Stimulated activated CD8-positive, alpha-beta memory T cell treated with anti-CD3 and anti-CD28 coated beads, Interleukin-7, amount 100 ng/mL, for 24 hours (primary cell): ENCODE data around the gene TM7SF3.
"Not testable (repeated sequence)": the region's sequence is repeated elsewhere in the genome, so short reads cannot be mapped to it uniquely, and the experiment has no call there.

Experiments
- DNase-seq: peaks from one replicate; pipeline ENCODE4 v3.0.0-alpha.2; 2020; ENCODE audit warnings: low read depth

The TM7SF3 gene

GRCh38 chr12:26978801-26979200 is 35.4 kb downstream of the TM7SF3 start:
- DNase-seq: no peak

- no peak for DNase-seq
These were observed 37.5 kb downstream of the TM7SF3 start for GRCh38 chr12:26976687-26977086.

- DNase-seq: peak; percentile 11
These were observed 42.2 kb downstream of the TM7SF3 start for GRCh38 chr12:26971963-26972362.

- DNase-seq: no peak
These were observed 44.0 kb downstream of the TM7SF3 start for GRCh38 chr12:26970136-26970535.

DNA sequence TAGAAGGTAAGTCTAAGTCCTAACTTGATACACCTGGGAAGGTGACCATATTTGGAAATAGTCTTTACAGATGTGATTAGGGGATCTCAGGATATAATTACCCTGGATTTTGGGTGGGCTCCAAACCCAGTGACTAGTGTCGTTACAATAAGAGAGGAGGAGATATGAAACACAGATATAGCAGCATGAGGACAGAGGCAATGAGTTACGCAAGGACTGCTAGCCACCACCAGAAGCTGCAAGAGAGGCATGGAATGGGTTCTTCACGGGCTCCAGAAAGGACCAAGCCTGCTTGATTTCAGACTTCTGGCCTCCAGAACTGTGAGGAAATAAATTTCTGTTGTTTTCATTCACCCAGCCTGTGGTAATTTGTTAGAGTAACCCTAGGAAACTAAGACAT is 47.3 kb downstream of the TM7SF3 start:
- DNase-seq: no peak

- DNase-seq: no peak
These were observed 50.8 kb downstream of the TM7SF3 start for GRCh38 chr12:26963413-26963812.

- DNase-seq: no peak
These were observed 52.4 kb downstream of the TM7SF3 start for GRCh38 chr12:26961803-26962202.

DNA sequence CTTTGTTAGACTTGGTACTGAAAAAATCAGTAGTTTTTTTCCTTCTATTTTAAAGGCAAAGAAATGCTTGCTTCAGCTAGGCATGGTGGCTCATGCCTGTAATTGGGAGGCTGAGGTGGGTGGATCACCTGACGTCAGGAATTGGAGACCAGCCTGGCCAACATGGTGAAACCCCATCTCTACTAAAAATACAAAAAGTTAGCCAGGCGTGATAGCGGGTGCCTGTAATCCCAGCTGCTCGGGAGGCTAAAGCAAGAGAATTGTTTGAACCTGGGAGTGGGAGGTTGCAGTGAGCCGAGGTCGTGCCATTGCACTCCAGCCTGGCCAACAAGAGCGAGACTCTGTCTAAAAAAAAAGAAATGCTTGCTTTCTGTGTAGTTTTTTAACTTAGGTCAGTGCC is 52.8 kb downstream of the TM7SF3 start:
- DNase-seq: not testable (repeated sequence)

- DNase-seq: no peak
These were observed 60.2 kb downstream of the TM7SF3 start for GRCh38 chr12:26954027-26954426.

DNA sequence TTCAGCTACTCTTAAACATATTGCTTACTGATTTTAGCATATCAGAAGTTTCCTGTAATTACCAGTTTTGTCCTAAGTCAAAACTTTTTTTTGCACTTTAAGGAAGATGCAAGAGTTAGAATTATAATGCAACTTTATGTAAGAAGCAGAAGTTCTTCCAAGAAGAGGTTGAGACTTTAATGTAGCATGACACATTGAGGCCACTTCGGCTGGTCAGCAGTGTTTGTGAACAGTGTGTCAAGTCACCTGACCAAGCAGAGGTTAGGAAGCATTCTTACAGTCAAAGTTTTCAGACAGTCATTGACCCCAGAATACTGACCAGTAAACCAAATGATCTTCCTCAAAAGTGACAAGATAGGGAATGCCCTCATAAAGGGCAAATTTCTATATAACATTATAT is 60.7 kb downstream of the TM7SF3 start:
- no peak for DNase-seq

DNA sequence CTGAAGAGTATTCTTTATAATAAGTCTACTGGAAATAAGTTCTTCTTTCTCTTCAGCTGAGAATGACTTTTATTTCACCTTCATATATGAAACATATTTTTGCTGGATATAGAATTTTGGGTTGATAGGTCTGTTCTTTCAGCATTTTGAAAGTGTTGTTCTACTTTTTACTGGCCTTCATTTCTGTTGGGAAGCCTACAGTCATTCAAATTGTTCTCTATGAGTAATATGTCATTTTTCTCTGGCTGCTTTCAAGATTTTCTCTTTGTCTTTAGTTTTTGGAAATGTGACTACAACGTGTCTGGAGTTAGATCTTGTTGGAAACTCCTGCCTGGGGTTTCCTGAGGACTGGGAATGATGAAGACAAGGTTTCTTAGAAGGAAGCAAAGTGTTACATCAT is 65.9 kb downstream of the TM7SF3 start:
- no peak for DNase-seq

- DNase-seq: no peak
These were observed 73.0 kb downstream of the TM7SF3 start for GRCh38 chr12:26941215-26941594.

- DNase-seq: no peak
These were observed 73.5 kb downstream of the TM7SF3 start for GRCh38 chr12:26940516-26941214.

DNA sequence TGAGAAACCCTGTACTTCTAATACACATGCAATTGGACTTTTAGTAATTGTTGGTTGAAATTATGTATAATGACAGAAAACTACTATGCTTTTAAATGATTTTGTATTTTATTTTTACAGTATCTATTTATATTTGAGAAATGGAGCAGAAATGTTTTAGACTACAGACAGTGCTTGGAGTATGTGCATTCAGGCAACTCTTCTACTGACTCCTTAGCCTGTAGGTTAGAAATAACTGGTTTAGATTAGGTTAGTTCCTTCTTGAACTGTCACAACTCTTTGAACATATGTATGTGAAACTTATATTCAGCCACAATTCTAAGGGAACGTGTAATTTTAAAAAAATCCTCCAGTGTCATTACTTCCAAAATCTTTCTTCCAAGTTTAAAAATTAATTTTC is 74.2 kb downstream of the TM7SF3 start:
- DNase-seq: no peak

DNA sequence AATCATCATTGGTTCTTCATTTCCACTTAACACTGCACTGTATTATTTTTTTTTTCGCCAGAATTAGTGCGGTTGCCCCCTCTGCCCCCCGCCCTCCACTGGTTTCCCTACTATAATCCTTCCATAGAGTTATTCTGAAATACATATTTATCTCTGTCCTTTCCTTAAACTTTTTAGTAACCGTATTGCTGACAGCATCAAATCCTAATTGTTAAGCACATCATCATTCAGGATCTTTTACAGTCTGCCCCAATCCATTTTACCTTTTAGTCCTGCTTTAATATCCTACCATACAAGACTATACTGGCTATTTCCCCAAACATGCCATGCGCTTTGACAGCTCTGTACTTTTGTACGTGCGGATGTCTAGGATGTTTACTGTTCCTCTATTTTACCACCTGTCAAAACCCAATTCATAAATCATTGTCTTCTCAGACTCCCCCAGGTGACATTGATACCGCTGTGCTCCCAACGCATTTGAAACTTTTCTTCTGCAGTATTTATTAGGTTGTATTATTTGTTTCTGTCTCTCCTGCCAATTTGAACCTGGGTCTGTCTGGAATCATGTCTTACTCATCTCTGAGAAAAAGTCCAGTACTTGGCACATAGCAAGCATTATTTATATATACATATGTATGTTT is 74.9 kb downstream of the TM7SF3 start:
- no peak for DNase-seq

- DNase-seq: no peak
These were observed 75.5 kb downstream of the TM7SF3 start for GRCh38 chr12:26938701-26939062.

DNA sequence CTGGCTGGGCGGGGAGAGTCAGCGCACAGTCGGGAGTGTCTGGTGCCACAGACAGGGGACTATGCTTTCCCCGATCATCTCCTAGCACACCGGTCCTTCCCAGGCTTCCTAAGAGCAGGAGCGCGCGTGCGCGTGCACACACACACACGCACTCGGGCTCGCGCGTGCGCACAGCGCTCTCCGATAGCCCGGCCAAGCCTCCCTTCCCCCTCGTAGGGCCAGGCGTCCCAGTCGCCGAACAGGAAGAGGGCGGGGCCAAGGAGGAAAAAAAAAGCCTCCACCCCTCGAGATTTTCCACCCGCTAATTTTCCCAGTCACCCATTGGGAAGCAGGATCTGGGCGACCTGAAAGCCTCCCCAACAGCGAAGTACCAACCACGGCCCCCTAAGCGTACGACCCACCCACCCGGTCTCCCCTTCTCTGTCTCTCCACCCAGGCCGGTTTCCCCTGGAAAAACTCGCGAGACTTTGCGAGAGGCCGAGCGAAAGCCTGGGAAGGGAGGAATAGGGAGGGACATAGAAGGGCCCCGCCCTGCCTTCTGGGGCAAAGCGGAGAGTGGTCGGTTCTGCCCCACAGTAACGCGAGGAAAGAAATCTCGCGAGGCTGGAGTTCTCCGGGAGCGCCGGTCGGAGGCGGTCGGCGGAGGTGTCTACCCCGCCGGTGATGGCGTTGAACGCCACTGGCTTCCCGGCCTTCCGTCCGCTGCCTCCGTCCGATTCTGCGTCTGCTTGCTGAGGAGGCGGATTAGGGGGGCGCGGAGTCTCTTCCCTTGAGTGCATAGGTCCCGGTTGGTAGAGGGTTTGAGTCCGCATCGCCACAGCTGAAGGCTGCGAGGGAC is 76.1 kb downstream of the TM7SF3 start, which contains the start of the genes FGFR1OP2 and INTS13:
FGFR1OP2 (plus strand) TSS at position 608 of the 838 bp plus-strand sequence. CDS start 15,689 bp downstream, outside the sequence.
INTS13 (minus strand) TSS at position 119 of the 838 bp plus-strand sequence. CDS start 1,178 bp downstream, outside the sequence.
- peak; percentile 92 for DNase-seq

- no peak for DNase-seq
These were observed 76.7 kb downstream of the TM7SF3 start for GRCh38 chr12:26937443-26937862.

DNA sequence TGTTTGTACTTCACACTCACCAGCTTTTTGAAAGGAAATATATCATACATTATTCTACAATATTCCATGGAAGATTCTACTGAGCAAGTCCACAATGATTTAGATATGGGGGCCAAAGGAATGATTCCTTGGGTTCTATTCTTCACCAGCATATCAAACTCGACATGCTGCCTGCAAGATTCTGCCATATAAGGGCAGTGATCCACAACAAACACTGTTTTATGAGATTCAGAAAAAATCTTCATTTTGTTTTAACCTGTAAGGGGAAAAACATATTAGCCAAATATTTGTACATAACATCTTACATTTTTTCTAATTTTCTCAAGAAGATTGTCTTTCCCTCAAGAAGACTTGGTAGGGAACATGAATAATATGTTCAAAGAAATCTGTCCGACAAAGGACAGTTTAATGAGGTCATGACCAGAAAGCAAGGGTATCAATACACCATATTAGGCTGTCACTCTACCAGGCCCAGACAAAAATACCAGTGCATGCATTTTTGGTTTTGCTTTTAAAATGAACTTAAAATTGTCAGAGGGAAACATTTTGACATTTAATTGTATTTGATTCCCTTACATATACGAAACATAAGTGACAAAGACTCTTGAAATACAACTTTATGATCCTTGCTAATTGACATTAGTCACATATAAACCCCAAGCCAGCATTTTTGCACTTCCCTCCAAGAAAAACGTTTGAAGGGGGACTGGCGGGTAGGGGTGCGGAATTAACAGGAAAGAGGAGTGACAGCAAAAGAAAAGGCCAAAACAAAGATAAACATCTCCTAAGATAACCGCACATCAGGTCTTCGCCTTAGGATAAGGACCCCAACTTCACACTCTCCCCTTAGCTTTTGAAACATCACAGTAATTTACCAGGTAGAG is 77.4 kb downstream of the TM7SF3 start:
- no peak for DNase-seq

DNA sequence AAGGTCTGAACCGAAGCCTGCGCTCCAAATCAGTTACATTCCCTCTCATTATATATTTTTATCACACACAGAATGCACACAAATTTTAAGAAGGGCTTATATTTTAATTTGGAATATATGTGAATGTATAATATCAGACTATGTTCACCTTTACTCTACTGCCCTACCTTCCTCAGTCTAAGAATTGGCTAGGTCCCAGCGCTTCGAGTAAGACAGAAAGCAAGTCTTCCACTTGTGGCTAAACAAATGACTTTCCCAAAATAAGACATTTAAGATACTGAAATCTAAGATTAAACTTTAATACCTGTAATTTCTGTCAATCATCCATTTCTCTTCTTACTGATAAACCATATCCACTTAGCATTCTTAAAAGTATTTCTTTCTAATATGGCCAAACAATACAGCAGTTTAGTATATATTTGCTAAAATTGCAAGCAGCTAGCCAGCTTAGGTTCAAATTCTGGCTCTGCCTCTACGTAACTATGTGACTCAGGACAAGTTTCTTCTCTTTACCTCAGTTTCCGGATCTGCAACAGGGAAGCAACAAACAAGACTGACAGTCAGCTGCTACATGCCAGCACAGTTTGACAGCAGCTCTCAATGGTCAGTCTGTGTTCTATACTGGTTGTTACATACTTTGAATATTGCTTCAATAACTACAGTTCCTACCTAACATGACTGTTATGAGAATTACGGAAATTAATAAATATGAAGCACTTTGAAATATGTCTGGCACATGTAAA is 78.4 kb downstream of the TM7SF3 start:
- no peak for DNase-seq

DNA sequence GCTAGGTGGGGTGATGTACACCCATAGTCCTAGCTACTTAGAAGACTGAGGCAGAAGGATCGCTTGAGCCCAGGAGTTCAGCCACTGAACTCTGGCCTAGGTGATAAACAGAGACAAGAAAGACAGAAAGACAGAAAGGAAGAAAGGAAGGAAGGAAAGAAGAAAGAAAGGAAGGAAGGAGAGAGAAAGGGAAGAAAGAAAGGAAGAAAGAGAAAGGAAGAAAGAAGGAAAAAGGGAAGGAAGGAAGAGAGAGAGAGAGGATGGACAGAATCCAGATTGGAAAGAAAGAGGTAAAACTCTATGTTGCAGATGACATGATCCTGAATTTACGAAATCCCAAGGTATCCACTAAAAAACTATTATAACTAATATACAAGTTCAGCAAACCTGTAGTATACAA is 84.6 kb downstream of the TM7SF3 start:
- DNase-seq: no peak
